AG09319 (cell line): ENCODE results near the gene KPNA3.

Experiments used
- DNase-seq: peaks from one replicate; pipeline ENCODE4 v3.0.0-alpha.2; 2010; ENCODE audit warnings: low read depth; ENCODE audit errors: extremely low read depth
- CTCF ChIP-seq: IDR thresholded peaks from 2 replicates; pipeline ENCODE4 v1.5.1; 2011; ENCODE audit warnings: low read depth, mild to moderate bottlenecking, inconsistent platforms, low read length, moderate library complexity

Gene KPNA3

GRCh38 chr13:49831455-49831854, 39.0 kb upstream of the KPNA3 start:
- TF ChIP-seq CTCF, result no peak
- no peak for DNase-seq

- no peak for DNase-seq
- TF ChIP-seq CTCF, result no peak
Measured at GRCh38 chr13:49830721-49831120, 38.2 kb upstream of the KPNA3 start.

- no peak for DNase-seq
- no peak for TF ChIP-seq CTCF
Measured at GRCh38 chr13:49829715-49830114, 37.2 kb upstream of the KPNA3 start.

- TF ChIP-seq CTCF, result no peak
- no peak for DNase-seq
Measured at GRCh38 chr13:49828453-49828852, 36.0 kb upstream of the KPNA3 start.

GRCh38 chr13:49827891-49828290, 35.4 kb upstream of the KPNA3 start:
- no peak for DNase-seq
- TF ChIP-seq CTCF, result no peak

- TF ChIP-seq CTCF, result no peak
Measured at GRCh38 chr13:49827336-49827735, 34.9 kb upstream of the KPNA3 start.

GRCh38 chr13:49821216-49822009, 28.9 kb upstream of the KPNA3 start:
- no peak; the same call in 1 of the 2 replicates for TF ChIP-seq CTCF
- DNase-seq, result no peak

More at GRCh38 chr13:49827336-49827735, 34.9 kb upstream of the KPNA3 start:
- no peak for DNase-seq
